HepG2 (cell line): ENCODE data around the gene PTPRF. TPM values are rescaled to one million over a fixed set of nuclear protein-coding genes. Genes with fewer than 3 reads are reported as not detected.

Source experiments
- CERS6 ChIP-seq: sonication (generic); formaldehyde crosslinking; IDR thresholded peaks from 2 replicates; pipeline ENCODE4 v1.5.0; 2020; ENCODE audit warnings: missing genetic modification reagents
- DZIP1 ChIP-seq: sonication (generic); formaldehyde crosslinking; IDR thresholded peaks from 2 replicates; pipeline ENCODE4 v1.5.0; 2020; ENCODE audit warnings: mild to moderate bottlenecking, missing genetic modification reagents
- FOXA1 ChIP-seq, 2 experiments: fragments of 450-650 bp in 1 of 2; sonication (generic) in 1 of 2; formaldehyde crosslinking in 1 of 2; IDR thresholded peaks; 2 replicates each; pipeline versions ENCODE4 v1.4.0 to v1.6.1; 2016 to 2020; ENCODE audit warnings: missing genetic modification reagents in 1 of 2
- KLF6 ChIP-seq: IDR thresholded peaks from 2 replicates; pipeline ENCODE4 v1.8.0; 2016; ENCODE audit warnings: missing biosample characterization, missing genetic modification reagents
- MIXL1 ChIP-seq: IDR thresholded peaks from 2 replicates; pipeline ENCODE4 v1.6.1; 2016
- NCOA1 ChIP-seq: sonication (generic); formaldehyde crosslinking; IDR thresholded peaks from 2 replicates; pipeline ENCODE4 v1.9.0; 2021; ENCODE audit warnings: missing genetic modification reagents
- NFE2L2 ChIP-seq: fragments of 150-350 bp; IDR thresholded peaks from 2 replicates; pipeline ENCODE4 v1.6.1; 2014; ENCODE audit warnings: low read length
- NR1H2 ChIP-seq: sonication (generic); formaldehyde crosslinking; IDR thresholded peaks from 2 replicates; pipeline ENCODE4 v1.8.1; 2022; ENCODE audit warnings: low read depth, missing genetic modification reagents, borderline replicate concordance
- NR3C1 ChIP-seq: sonication (generic); formaldehyde crosslinking; IDR thresholded peaks from 2 replicates; pipeline ENCODE4 v1.4.0; 2020; ENCODE audit warnings: missing genetic modification reagents
- PHB2 ChIP-seq: fragments of 450-650 bp; IDR thresholded peaks from 2 replicates; pipeline ENCODE4 v1.6.1; 2018; ENCODE audit not compliant: partially characterized antibody
- PLSCR1 ChIP-seq: sonication (generic); formaldehyde crosslinking; IDR thresholded peaks from 2 replicates; pipeline ENCODE4 v1.5.0; 2020; ENCODE audit warnings: missing genetic modification reagents, mild to moderate bottlenecking, borderline replicate concordance
- RBM22 ChIP-seq: fragments of 200-400 bp; formaldehyde crosslinking; optimal IDR thresholded peaks from 2 replicates; pipeline ENCODE3; 2017; ENCODE audit warnings: mild to moderate bottlenecking, low read length, moderate library complexity
- TP53 ChIP-seq: sonication (generic); formaldehyde crosslinking; conservative IDR thresholded peaks from 2 replicates; pipeline ENCODE4 v1.4.0; 2020; ENCODE audit warnings: missing genetic modification reagents
- YEATS2 ChIP-seq: sonication (generic); formaldehyde crosslinking; IDR thresholded peaks from 2 replicates; pipeline ENCODE4 v1.4.0; 2020; ENCODE audit warnings: missing genetic modification reagents, borderline replicate concordance
- ZBED4 ChIP-seq: sonication (generic); formaldehyde crosslinking; IDR thresholded peaks from 2 replicates; pipeline ENCODE4 v1.4.0; 2020; ENCODE audit warnings: missing genetic modification reagents, borderline replicate concordance
- ZC3H13 ChIP-seq: sonication (generic); formaldehyde crosslinking; IDR thresholded peaks from 2 replicates; pipeline ENCODE4 v1.8.1; 2023; ENCODE audit warnings: mild to moderate bottlenecking, missing genetic modification reagents, moderate library complexity
- ZFP36L1 ChIP-seq: sonication (generic); formaldehyde crosslinking; IDR thresholded peaks from 2 replicates; pipeline ENCODE4 v1.8.0; 2022; ENCODE audit warnings: mild to moderate bottlenecking, missing genetic modification reagents, moderate library complexity
- ZNF333 ChIP-seq: sonication (generic); formaldehyde crosslinking; IDR thresholded peaks from 2 replicates; pipeline ENCODE4 v1.4.0; 2020; ENCODE audit warnings: mild to moderate bottlenecking, missing genetic modification reagents, borderline replicate concordance
- ZNF441 ChIP-seq: sonication (generic); formaldehyde crosslinking; IDR thresholded peaks from 2 replicates; pipeline ENCODE4 v1.7.0; 2021; ENCODE audit warnings: missing genetic modification reagents, borderline replicate concordance
- ZNF768 ChIP-seq: sonication (generic); formaldehyde crosslinking; IDR thresholded peaks from 2 replicates; pipeline ENCODE4 v1.4.0; 2020; ENCODE audit warnings: missing genetic modification reagents
- ZNF781 ChIP-seq: sonication (generic); formaldehyde crosslinking; IDR thresholded peaks from 2 replicates; pipeline ENCODE4 v1.5.1; 2020; ENCODE audit warnings: borderline replicate concordance, mild to moderate bottlenecking, missing genetic modification reagents; ENCODE audit errors: not compliant biosample characterization
- ZNF841 ChIP-seq: sonication (generic); formaldehyde crosslinking; IDR thresholded peaks from 2 replicates; pipeline ENCODE4 v1.8.1; 2023; ENCODE audit warnings: missing genetic modification reagents, borderline replicate concordance
- ZSCAN12 ChIP-seq: sonication (generic); formaldehyde crosslinking; IDR thresholded peaks from 2 replicates; pipeline ENCODE4 v1.9.0; 2021; ENCODE audit warnings: mild to moderate bottlenecking, missing genetic modification reagents
- polyA plus RNA-seq, 8 experiments: library from polyadenylated mRNA; depleted of rRNA in 3 of 8; stranded (reverse) in 7 of 8; unstranded in 1 of 8; fragments of >200 nt; fragmentation: Illumina TruSeq in 4 of 8; extraction: Trizol in 4 of 8; gene quantifications; 2 replicates each; pipeline versions ENCODE4 v1.2.1 to v1.2.3, GENCODE V29; 2011 to 2016; ENCODE audit warnings: low read depth in 4 of 8, missing spikeins in 1 of 8, mixed read lengths in 1 of 8; ENCODE audit not compliant: insufficient read depth in 1 of 8
- total RNA-seq, 5 experiments: library from RNA; depleted of rRNA; stranded (reverse); fragments of >200 nt; fragmentation: Illumina TruSeq; extraction: Trizol; gene quantifications; 2 replicates each; pipeline ENCODE4 v1.2.3, GENCODE V29; 2016; ENCODE audit warnings: low read depth in 1 of 5

Gene PTPRF
- total and polyA plus RNA-seq, 2 of the 13 experiments (the other 11 are each of a cell fraction or from before 2014, with no cell fraction given) = 55.9 to 167 TPM

- TF ChIP-seq FOXA1 (IDR thresholded peaks at IDR 0.05) = no peak
- TF ChIP-seq FOXA1 (CRISPR knock-in tag; IDR thresholded peaks at IDR 0.05) = peak; percentile 27; the same call in 1 of the 2 replicates
- no peak for TF ChIP-seq YEATS2 (CRISPR knock-in tag)
- TF ChIP-seq NR3C1 = no peak
- TF ChIP-seq TP53 = no peak
- TF ChIP-seq ZC3H13 (CRISPR knock-in tag) = no peak; the same call in 1 of the 2 replicates
- no peak; the same call in 1 of the 2 replicates for TF ChIP-seq NR1H2 (CRISPR knock-in tag)
- TF ChIP-seq MIXL1 (CRISPR knock-in tag) = peak; percentile 76; the same call in 1 of the 2 replicates
- TF ChIP-seq RBM22 = peak; percentile 100
- TF ChIP-seq ZNF768 (CRISPR knock-in tag) = no peak
- peak; percentile 82; the same call in 1 of the 2 replicates for TF ChIP-seq ZNF441 (CRISPR knock-in tag)
- no peak for TF ChIP-seq ZNF333
- no peak for TF ChIP-seq KLF6 (CRISPR knock-in tag)
- no peak for TF ChIP-seq ZSCAN12
- TF ChIP-seq ZBED4 = peak; percentile 19; the same call in 1 of the 2 replicates
- TF ChIP-seq ZNF841 (CRISPR knock-in tag) = no peak
- no peak for TF ChIP-seq PLSCR1 (CRISPR knock-in tag)
- TF ChIP-seq DZIP1 (CRISPR knock-in tag) = no peak
- TF ChIP-seq NFE2L2 = no peak
- no peak for TF ChIP-seq ZNF781
- TF ChIP-seq NCOA1 (CRISPR knock-in tag) = no peak
- no peak for TF ChIP-seq CERS6 (CRISPR knock-in tag)
- no peak for TF ChIP-seq ZFP36L1 (CRISPR knock-in tag)
- no peak for TF ChIP-seq PHB2
Observed at GRCh38 chr1:43545695-43546387, 15.2 kb downstream of the PTPRF start (continued).
